Stomach (tissue), 4 donors: ENCODE data around the gene CEP72.

Experiments
- CTCF ChIP-seq, 7 experiments: fragments of 450-650 bp in 4 of 7; fragments of 200-600 bp in 3 of 7; sonication (generic) in 3 of 7; IDR thresholded peaks; one replicate each; pipeline ENCODE4 v1.5.1; 2016 to 2019; ENCODE audit warnings: antibody characterized with exemption in 7 of 7, control low read depth in 2 of 7, mild to moderate bottlenecking in 1 of 7
- EP300 ChIP-seq: sonication (generic); formaldehyde crosslinking; IDR thresholded peaks from one replicate; pipeline ENCODE4 v1.6.1; 2017; ENCODE audit warnings: antibody characterized with exemption
- POLR2A ChIP-seq, 4 donors: fragments of 450-650 bp; IDR thresholded peaks; one replicate each; pipeline ENCODE4 v1.6.1; 2016; ENCODE audit warnings: antibody characterized with exemption in 4 of 4, control low read depth in 2 of 4, mild to moderate bottlenecking in 1 of 4, moderate library complexity in 1 of 4
- POLR2AphosphoS5 ChIP-seq, 3 donors: sonication (generic); formaldehyde crosslinking; IDR thresholded peaks; one replicate each; pipeline ENCODE4 v1.6.1; 2016; ENCODE audit warnings: antibody characterized with exemption in 3 of 3

GRCh38 chr5:597871-598563, 14.1 kb upstream of the CEP72 start:
- TF ChIP-seq POLR2AphosphoS5 (IDR thresholded peaks at IDR 0.05) (no peak), CTCF (IDR thresholded peaks at IDR 0.05) (no peak), POLR2A (IDR thresholded peaks at IDR 0.05) (no peak), EP300 (no peak)
